GM18526 (cell line): ENCODE data around the gene ARMC9.

Source experiments
- POLR2A ChIP-seq: IDR thresholded peaks from 3 replicates; pipeline ENCODE4 v1.6.1; 2011; ENCODE audit not compliant: insufficient read length; ENCODE audit errors: extremely low read depth

Gene ARMC9

DNA sequence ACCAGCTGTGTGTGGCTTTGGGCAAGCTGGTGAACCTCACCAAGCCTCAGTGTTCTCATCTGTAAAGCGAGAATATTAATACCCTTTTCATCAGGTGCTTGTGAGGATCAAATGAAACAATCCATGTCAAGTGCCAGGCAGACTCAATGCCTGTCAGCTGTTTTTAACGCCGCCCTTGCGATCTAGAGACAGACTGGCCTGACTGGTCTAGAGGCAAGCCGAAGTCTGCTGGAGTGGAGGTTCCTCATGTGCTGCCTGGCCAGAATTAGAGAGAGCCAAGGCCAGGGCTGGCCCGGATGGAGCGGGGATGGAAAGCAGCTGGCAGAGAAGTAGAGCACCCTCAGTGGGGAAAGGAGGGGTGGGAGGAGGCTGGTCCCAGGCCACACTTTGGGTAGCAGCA is 122.6 kb downstream of the ARMC9 start:
- no peak for TF ChIP-seq POLR2A

DNA sequence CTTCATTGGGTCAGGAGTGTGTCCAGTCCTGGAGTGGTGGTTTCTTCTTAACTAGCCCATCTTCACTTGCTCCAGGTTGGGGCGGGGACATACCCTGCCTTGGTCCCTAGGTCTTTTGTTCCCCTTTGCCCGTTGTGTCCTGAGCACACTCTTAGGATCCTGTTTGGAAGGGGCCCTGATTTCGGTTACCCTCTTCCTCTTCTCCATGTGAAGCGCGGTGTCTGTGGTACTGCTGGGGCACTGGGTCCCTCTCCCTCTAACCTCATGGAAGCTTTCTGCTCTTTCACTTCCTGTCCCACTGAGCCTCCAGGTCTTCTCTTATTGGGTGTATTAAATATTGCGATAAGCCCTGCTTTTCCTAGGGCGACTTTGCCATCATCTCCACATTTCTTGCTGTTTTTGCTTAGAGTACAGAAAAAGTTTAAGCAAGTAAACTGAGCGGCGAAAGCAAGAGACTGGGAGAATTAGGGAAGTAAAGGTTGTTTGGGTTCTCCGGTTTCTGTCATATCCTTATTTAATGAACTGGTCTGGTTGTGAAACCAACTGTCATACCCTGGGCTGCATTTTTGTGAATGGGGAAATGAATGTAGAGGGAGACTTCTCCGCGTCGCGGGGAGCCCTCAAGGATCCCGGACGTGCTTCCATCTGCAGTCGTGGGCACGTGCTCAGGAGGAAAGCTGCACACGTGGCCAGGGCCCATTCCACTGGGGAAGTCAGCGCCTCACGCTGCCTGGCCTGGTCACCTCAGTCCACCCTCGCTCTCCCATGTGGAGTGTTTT is 123.3 kb downstream of the ARMC9 start:
- no peak for TF ChIP-seq POLR2A

GRCh38 chr2:231323316-231323715 is 124.9 kb downstream of the ARMC9 start:
- no peak for TF ChIP-seq POLR2A

DNA sequence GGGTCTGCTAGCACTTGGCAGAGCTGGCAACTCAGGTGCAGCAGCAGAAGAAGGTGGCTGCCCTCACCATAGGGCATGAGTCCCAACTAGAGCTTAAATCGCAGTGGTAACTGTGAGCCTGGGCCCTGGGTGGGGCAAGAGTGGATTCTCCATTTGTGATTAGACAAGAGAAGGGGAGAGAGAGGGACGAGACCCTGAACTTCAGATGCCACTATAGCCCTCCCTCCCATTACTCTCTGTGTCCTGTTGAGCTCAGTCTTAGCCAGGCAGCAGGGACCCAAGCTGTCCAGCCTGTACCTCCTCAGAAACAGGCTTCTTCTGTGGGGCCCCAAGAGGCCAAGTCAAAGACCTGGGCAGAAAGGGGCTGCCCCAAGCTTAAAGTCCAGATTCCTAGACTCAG is 127.4 kb downstream of the ARMC9 start:
- TF ChIP-seq POLR2A = no peak

- TF ChIP-seq POLR2A = no peak
Measured at GRCh38 chr2:231326404-231326803, 128.0 kb downstream of the ARMC9 start.

GRCh38 chr2:231330311-231330710 is 131.9 kb downstream of the ARMC9 start:
- no peak for TF ChIP-seq POLR2A

DNA sequence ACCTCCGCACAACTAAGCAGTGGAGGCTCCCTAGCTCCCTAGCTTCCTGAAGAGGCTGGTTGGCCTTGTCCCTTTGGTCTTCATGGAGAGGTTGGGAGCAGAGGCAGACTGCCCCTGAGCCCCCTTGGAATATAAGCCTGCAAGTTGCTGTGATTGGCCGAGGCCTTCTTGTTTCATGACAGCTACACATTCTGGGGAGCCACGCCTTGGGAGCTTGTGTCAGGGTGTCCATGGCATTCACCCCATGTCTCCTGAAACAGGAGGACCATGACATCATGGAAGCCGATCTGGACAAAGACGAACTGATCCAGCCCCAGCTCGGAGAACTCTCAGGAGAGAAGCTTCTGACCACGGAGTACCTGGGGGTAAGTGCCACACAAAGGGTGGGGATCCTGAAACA is 133.1 kb downstream of the ARMC9 start:
- no peak for TF ChIP-seq POLR2A

DNA sequence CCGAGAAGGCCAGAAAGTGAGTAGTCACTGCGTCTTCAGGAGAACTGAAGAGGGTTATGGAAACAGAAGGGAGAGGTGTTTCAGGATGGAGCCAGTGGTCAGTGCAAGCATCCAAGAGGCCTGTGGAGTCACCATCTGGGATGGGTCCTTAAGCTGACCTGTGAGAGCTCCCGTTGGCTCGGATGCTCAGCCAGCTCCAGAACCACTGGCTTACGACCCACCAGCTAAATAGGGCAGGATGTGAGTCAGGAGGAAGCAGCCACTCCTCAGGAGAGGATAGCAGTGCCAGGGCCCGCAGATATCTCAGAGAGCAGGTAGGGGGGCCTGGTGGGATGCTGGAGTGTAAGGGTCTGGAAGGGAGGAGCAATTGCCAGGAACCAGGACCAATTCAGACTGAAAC is 134.0 kb downstream of the ARMC9 start:
- no peak for TF ChIP-seq POLR2A

GRCh38 chr2:231332872-231333500 is 134.6 kb downstream of the ARMC9 start:
- no peak for TF ChIP-seq POLR2A

- no peak for TF ChIP-seq POLR2A
Measured at GRCh38 chr2:231334179-231334930, 135.9 kb downstream of the ARMC9 start.

GRCh38 chr2:231334981-231335380 is 136.6 kb downstream of the ARMC9 start:
- no peak for TF ChIP-seq POLR2A

DNA sequence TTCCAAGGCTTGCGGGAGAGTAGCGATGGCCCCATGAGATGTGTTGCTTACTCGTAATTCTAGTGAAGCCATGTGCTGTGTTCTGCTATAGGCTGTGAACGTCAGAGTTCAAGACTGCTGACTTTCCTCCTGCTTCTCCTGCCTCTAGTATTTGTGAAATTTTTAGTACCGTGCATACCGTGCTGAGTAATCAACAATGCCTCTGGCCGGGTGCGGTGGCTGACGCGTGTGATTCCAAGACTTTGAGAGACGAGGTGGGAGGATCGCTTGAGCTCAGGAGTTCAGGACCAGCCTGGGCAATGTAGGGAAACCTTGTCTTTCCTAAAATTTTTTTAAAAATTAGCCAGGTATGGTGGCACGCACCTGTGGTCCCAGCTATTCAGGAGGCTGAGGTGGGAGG is 137.2 kb downstream of the ARMC9 start:
- no peak for TF ChIP-seq POLR2A

DNA sequence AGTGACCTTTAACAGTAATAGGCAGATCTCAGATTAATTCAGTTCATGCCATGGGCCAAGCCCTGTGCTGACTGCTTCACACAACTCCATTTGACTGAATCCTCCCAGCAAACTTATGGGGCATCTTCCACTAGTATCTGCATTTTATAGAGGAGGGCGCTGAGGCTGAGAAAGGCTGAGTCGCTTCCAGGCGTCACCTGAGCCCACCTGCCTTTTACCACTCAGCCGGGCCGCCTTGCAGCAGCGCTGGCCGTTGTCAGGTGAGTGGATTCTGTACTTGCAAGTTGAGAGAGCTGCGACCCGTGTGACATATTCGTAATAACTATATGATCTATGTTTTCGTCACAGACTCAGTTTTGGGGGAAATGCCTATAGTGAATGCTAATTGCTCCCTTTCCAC is 137.8 kb downstream of the ARMC9 start:
- no peak for TF ChIP-seq POLR2A

DNA sequence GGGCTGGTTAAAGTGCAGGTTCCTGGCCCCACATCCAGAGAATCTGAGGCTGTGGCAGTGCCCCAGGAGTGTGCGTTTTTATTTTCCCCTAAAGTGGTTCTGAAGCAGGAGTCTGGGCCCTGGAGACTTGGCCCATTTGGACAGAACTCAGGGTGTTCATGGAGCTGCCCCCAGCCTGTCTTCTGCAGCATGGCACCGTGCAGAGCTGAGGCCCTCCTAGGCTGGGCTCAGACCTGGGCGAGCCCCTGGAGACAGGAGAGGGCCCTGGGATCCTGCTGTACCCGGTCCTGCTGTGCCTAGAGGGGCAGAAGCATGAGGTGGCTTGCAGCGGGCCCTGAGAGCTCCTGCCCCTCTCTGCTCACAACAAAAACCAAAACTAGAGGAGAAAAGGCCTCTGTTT is 138.3 kb downstream of the ARMC9 start:
- no peak for TF ChIP-seq POLR2A

DNA sequence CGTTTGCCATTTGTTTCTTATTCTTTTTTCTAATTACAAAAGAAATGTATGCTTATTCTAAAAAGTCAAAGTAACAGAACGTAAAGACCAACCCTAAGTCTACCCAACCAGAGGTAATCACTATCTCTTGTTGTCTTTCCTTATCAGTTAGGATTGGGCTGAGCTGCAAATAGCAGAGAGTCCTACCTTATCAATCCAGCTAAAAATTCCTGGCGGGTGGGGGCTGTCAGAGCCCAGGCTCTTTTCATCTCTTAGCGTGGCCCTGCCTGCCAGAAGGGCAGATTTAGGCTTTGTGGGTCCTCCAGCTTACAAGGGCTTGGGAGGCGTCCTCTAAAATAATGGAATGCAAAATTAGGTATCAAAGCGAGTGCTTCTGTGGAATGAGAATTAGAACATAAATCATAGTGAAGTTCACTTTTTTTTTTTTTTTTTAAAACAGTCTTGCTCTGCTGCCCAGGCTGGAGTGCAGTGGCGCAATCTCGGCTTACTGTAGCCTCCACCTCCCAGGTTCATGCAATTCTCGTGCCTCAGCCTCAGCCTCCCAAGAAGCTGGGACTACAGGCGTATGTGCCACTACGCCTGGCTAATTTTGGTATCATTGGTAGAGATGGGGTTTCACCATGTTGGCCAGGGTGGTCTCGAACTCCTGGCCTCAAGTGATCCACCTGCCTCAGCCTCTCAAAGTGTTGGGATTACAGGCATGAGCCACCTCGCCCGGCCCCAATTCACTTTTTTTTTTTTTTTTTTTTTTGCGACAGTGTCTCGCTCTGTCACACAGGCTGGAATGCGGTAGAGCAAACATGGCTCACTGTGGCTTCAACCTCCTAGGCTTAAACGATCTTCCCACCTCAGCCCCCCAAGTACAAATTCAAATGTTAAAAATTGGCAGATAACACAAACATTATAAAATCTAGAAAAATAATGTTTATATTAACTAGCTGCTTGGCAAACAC is 139.7 kb downstream of the ARMC9 start:
- TF ChIP-seq POLR2A = no peak
